Glutamatergic neuron (in vitro differentiated cells): ENCODE measurements around the gene GRM4. TPM values are rescaled to one million over a fixed set of nuclear protein-coding genes. Genes with fewer than 3 reads are reported as not detected.

Source experiments
- DNase-seq: peaks from one replicate; pipeline ENCODE4 v3.0.0; 2022
- H3K27ac Mint-ChIP-seq: one replicate; pipeline ENCODE4 v1.8.0; 2020; ENCODE audit warnings: mild to moderate bottlenecking, mixed read lengths, inconsistent platforms; ENCODE audit not compliant: unreplicated experiment
- H3K27me3 Mint-ChIP-seq: one replicate; pipeline ENCODE4 v1.8.0; 2020; ENCODE audit warnings: mild to moderate bottlenecking, moderate library complexity, mixed read lengths, inconsistent platforms; ENCODE audit not compliant: unreplicated experiment
- H3K36me3 Mint-ChIP-seq: one replicate; pipeline ENCODE4 v1.8.0; 2020; ENCODE audit warnings: mild to moderate bottlenecking, mixed read lengths, inconsistent platforms; ENCODE audit not compliant: unreplicated experiment
- H3K4me1 Mint-ChIP-seq: one replicate; pipeline ENCODE4 v1.8.0; 2020; ENCODE audit warnings: mild to moderate bottlenecking, low read depth, mixed read lengths, inconsistent platforms; ENCODE audit not compliant: unreplicated experiment
- H3K4me3 Mint-ChIP-seq: one replicate; pipeline ENCODE4 v1.8.0; 2020; ENCODE audit warnings: mild to moderate bottlenecking, mixed read lengths, inconsistent platforms; ENCODE audit not compliant: unreplicated experiment
- H3K9me3 Mint-ChIP-seq: one replicate; pipeline ENCODE4 v1.8.0; 2020; ENCODE audit warnings: mild to moderate bottlenecking, moderate library complexity, mixed read lengths, inconsistent platforms; ENCODE audit not compliant: unreplicated experiment
- total RNA-seq: library from RNA; stranded (reverse); fragmentation: NEBNext Ultra II Directional; extraction: Animal tissue kit (Norgen Biotek cat#: 25700); gene quantifications from one replicate; pipeline ENCODE4 v1.2.1, GENCODE V29; 2021; ENCODE audit not compliant: unreplicated experiment
- TF ChIP-seq, protein P1 (sequence below): fragments of 200-600 bp; sonication (generic); IDR thresholded peaks from one replicate; pipeline ENCODE4 v1.5.0; 2021; ENCODE audit not compliant: partially characterized antibody, unreplicated experiment

GRM4 gene
- total RNA-seq, 1 donor from 2014 or later: 119 TPM

DNA sequence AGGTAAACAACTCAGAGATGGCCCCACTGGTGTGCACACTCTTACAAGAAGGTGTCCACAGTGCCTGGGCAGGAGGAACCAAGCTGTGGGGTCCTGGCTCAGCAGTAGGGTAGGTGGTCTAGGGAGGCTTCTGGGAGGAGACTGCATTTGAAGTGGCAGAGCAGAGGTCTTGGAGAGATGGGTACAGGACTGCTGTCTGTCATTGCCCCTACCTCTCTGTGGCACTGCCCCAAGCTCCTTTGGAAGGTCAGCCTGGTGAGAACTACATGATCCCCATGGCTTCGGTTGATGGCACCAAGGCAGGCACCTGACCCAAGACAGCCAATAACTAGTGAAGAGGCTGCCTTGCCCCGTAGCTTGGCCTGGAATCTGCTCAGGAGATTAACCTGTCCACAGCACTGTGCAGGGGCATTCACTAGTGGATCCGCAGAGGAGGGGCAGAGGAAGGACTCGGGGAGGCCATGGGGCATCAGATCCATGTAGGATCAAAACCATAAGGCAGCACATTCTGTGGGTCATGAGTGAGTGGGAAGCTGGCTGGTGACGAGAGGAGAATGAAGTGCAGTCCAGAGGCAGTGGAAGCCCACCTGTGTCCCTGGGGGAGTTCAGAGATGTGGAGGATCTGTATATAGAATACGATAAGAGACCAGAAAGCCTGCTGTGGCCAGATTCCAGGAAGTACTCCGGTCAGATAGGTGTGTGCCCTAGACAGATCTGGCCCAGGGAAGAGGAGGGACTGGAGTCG is 162.0 kb downstream of the GRM4 start:
- peaks cover 5% of the 10 kb centered on the region for H3K36me3 Mint-ChIP-seq
- H3K4me3 Mint-ChIP-seq: no peak overlapping the region
- H3K27ac Mint-ChIP-seq: no peak overlapping the region
- H3K4me1 Mint-ChIP-seq: peaks cover 18% of the 10 kb centered on the region
- no peak for DNase-seq
- TF ChIP-seq, protein P1, sequence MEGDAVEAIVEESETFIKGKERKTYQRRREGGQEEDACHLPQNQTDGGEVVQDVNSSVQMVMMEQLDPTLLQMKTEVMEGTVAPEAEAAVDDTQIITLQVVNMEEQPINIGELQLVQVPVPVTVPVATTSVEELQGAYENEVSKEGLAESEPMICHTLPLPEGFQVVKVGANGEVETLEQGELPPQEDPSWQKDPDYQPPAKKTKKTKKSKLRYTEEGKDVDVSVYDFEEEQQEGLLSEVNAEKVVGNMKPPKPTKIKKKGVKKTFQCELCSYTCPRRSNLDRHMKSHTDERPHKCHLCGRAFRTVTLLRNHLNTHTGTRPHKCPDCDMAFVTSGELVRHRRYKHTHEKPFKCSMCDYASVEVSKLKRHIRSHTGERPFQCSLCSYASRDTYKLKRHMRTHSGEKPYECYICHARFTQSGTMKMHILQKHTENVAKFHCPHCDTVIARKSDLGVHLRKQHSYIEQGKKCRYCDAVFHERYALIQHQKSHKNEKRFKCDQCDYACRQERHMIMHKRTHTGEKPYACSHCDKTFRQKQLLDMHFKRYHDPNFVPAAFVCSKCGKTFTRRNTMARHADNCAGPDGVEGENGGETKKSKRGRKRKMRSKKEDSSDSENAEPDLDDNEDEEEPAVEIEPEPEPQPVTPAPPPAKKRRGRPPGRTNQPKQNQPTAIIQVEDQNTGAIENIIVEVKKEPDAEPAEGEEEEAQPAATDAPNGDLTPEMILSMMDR: no peak
- H3K27me3 Mint-ChIP-seq: peaks cover 9% of the 10 kb centered on the region
- H3K9me3 Mint-ChIP-seq: peaks cover 10% of the 10 kb centered on the region

DNA sequence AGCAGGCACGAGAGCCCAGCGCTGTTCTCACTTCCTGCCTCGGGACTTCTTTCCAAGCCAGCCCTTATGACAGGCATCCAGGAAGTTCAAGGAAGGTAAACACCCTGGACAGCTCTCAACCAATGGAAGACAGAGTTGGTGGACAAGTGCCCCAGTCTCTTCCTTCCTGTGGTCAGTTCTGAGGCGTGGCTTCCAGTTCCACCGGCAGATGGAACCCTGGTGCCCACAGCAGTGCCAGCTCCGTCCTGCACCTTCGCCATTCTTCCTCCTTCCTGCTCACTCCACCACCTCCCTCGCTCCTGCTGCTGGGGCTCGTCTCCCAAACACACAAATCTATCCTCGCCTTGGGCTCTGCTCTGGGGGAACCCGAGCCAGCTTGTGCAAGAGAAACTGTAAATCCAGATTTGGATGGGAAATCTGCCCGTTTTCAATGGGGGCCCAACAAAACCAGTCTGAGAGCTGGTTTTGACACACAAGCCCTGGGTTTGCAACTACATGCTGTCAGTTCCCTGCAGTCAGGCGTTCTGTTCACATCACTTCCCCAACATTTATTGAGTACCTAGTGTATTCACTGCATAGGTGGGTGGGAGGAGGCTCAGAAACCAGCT is 162.7 kb downstream of the GRM4 start:
- DNase-seq: no peak
- peaks cover 9% of the 10 kb centered on the region for H3K27me3 Mint-ChIP-seq
- peaks cover 5% of the 10 kb centered on the region for H3K36me3 Mint-ChIP-seq
- TF ChIP-seq, protein P1: no peak
- H3K4me3 Mint-ChIP-seq: no peak overlapping the region
- no peak overlapping the region for H3K27ac Mint-ChIP-seq
- H3K9me3 Mint-ChIP-seq: peaks cover 10% of the 10 kb centered on the region
- H3K4me1 Mint-ChIP-seq: peaks cover 13% of the 10 kb centered on the region

DNA sequence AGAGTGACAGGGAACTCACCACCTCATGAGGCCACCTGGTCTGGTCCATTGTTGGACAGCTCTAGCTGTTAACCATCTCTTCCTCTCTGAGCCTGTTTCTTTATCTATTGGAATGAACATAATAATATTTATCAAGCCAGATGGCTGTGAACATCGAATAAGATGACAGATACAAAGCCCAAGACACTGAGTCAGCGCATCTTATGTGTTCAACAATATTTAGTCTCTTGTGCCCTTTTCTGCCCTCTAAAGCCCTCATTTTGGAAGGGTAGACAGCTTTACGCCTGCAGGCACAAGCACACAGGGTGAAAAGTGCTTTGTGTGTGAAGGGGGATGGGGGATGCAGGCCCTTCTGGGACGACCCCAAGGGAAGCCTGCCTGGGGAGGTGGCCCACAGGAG is 164.0 kb downstream of the GRM4 start:
- TF ChIP-seq, protein P1: no peak
- H3K36me3 Mint-ChIP-seq: peaks cover 8% of the 10 kb centered on the region
- peaks cover 12% of the 10 kb centered on the region for H3K4me1 Mint-ChIP-seq
- peaks cover 16% of the 10 kb centered on the region for H3K9me3 Mint-ChIP-seq
- H3K27me3 Mint-ChIP-seq: peaks cover 16% of the 10 kb centered on the region
- no peak overlapping the region for H3K27ac Mint-ChIP-seq
- H3K4me3 Mint-ChIP-seq: no peak overlapping the region
- no peak for DNase-seq

DNA sequence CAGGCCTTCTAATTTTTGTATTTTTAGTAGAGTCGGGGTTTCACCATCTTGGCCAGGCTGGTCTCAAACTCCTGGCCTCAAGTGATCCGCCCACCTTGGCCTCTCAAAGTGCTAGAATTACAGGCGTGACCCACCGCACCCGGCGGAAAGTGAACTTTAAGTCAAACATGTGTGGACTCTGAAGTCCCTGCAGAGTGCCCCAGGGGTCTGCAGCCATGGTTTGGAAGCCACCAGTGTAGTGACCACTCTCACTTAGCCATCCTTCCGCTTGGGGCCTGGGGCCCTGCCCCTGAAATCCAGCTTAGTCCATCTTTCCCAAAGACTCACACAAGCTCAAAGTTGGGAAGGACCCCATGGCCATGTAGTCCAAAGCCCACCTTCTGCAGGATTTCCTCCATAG is 164.5 kb downstream of the GRM4 start:
- H3K9me3 Mint-ChIP-seq: peaks cover 17% of the 10 kb centered on the region
- peaks cover 8% of the 10 kb centered on the region for H3K36me3 Mint-ChIP-seq
- no peak overlapping the region for H3K27ac Mint-ChIP-seq
- H3K4me1 Mint-ChIP-seq: peaks cover 12% of the 10 kb centered on the region
- H3K4me3 Mint-ChIP-seq: no peak overlapping the region
- TF ChIP-seq, protein P1: no peak
- DNase-seq: no peak
- peaks cover 19% of the 10 kb centered on the region for H3K27me3 Mint-ChIP-seq
